HG03460 (cell line): Measurements from ENCODE around the gene FASLG.
"Not testable (repeated sequence)": the region's sequence is repeated elsewhere in the genome, so short reads cannot be mapped to it uniquely, and the experiment has no call there.

ENCODE experiments used
- ATAC-seq: cut with Tn5 transposase; IDR thresholded peaks from one replicate; pipeline ENCODE4 v1.9.1; 2021; ENCODE audit not compliant: unreplicated experiment

FASLG gene, protein sequence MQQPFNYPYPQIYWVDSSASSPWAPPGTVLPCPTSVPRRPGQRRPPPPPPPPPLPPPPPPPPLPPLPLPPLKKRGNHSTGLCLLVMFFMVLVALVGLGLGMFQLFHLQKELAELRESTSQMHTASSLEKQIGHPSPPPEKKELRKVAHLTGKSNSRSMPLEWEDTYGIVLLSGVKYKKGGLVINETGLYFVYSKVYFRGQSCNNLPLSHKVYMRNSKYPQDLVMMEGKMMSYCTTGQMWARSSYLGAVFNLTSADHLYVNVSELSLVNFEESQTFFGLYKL

DNA sequence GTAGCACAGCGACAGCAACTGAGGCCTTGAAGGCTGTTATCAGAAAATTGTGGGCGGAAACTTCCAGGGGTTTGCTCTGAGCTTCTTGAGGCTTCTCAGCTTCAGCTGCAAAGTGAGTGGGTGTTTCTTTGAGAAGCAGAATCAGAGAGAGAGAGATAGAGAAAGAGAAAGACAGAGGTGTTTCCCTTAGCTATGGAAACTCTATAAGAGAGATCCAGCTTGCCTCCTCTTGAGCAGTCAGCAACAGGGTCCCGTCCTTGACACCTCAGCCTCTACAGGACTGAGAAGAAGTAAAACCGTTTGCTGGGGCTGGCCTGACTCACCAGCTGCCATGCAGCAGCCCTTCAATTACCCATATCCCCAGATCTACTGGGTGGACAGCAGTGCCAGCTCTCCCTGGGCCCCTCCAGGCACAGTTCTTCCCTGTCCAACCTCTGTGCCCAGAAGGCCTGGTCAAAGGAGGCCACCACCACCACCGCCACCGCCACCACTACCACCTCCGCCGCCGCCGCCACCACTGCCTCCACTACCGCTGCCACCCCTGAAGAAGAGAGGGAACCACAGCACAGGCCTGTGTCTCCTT lies at the start of gene FASLG:
TSS of gene FASLG (plus strand) at position 233 of the 583 bp plus-strand sequence. CDS start at position 332, 99 bp downstream.
- ATAC-seq = no peak

DNA sequence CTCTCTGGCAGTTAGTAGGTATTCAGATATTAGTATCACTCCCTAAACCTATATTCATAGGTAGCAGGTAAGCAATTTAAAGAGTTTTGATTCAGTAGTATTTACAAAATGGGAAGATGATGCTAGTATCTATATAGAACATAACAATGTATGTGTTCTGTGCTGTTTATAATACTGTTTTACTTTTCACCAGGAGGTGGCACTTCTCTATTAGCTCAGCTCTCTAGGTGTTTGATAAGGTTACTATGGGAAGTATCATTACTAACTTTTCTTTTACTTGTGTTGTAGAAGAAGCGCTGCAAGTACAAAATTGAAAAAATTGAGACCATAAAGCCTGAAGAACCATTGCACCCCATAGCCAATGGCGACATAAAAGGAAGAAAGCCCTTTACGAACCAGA lies 49.4 kb upstream of the FASLG start:
- no peak for ATAC-seq

DNA sequence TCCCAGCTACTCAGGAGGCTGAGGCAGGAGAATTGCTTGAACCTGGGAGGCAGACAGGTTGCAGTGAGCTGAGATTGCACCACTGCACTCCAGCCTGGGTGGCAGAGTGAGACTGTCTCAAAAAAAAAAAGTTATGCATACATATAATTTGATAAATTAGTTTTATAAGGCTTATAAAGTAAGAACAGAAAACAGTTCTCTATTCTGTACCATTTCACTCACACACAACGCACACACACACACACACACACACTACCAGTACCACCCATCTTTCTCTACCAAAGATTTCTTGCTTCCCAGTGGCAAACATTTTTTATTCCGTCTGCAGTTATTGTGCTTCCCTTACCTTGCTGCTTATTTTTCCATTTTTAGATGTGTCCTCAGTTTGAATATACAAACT lies 46.4 kb upstream of the FASLG start:
- no peak for ATAC-seq

DNA sequence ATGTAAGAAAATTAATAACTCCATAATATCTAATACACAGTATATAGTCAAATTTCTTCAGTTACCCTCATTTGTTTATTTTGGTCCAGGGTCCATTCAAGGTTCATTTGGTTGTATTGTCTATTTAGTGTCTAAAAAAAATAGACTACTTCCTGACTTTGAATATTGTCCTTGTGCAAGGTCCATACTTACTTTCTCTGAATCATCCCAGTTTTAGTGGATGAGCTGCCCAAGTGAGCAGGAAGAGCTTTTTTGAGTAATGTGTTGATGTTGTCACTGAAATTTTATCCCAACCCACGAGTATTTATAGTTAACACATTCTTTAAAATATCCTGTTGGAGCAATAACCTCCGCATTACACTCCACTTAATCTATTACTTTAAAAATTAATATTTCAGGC lies 45.6 kb upstream of the FASLG start:
- ATAC-seq = no peak

DNA sequence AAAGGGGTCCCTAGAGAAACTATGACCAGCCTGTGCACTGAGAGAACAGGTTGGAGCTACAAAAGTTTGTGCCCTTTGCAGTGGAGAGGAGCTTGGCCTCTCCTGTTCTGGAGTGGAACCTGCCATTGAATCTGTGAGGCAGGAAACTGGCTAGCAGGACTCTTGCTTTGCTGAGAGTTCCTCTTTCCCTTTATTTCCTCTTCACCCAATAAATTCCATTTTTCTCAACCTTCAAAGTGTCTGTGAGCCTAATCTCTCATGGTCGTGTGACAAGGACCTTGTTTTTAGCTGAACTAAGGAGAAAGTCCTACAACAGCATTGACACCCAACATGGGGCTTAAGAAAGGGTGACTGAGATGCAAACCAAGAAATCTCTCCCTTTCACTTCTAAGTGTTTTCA lies 42.7 kb upstream of the FASLG start:
- no peak for ATAC-seq

DNA sequence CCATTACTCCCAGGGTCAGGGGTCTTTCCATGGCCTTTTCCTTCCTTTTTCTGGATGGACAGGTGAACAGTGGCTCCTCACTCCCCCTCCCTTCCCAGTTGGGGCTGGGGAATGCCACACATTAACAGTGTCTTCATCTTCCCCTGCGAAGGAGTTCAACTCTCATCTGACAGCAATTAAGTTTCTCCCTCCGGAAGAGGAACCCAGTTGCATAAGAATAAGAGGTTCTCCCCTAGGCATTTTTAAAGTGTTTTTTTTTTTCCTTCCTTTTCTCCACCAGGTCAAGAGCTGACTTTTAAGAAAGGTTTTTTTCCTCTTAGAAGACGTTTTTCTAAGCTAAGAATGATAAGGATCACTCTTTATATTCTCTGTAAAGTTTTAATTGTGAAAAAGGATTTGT lies 42.3 kb upstream of the FASLG start:
- ATAC-seq = no peak

DNA sequence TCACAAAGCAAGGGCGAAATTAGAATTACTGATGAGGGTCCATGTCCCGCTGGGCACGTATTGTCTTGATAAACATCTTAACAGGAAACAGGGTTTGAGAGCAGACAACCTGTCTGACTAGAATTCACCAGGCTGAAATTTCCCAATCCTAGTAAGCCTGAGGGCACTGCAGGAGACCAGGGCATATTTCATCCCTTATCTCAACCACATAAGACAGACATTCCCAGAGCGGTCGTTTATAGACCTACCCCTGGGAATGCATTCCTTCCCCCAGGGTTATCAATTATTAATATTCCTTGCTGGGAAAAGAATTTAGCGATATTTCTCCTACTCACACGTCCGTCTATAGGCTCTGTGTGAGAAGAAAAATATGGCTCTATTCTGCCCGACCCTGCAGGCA lies 38.3 kb upstream of the FASLG start:
- not testable (repeated sequence) for ATAC-seq

DNA sequence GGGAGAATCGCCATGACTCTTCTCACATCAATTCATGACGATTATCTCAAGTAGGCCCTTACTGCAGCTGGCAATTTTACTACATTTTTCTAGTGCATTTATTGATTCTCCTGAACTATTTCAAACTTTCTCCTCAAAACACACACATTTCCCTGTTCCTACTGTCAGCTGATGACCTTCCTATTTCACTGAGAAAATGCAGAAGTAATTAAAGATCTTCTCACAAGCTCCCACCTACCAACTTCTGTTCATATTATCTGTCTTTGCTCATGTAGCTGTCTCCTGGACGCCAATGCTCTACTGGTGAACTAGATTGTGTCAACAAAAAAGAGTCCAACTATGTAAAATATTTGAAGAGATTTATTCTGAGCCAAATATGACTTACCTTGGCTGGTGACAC lies 36.4 kb upstream of the FASLG start:
- ATAC-seq = no peak

DNA sequence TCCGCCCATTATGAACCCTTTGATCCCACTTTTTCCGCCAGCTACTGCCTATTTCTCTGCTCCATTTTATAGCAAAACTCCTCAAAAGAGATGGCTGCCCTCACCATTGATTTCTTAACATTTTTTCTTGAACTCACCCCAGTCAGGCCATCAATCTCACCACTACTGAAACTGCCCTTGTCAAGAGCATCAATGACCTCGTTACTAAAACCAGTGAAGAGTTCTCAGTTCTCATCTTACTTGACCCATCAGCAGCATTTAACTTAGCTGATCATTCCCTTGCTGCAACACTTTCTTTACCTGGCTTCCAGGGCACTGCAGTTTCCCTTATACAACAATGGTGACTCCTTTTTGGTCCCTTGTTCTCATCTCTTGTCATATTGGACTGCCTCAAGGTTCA lies 35.2 kb upstream of the FASLG start:
- ATAC-seq = no peak

DNA sequence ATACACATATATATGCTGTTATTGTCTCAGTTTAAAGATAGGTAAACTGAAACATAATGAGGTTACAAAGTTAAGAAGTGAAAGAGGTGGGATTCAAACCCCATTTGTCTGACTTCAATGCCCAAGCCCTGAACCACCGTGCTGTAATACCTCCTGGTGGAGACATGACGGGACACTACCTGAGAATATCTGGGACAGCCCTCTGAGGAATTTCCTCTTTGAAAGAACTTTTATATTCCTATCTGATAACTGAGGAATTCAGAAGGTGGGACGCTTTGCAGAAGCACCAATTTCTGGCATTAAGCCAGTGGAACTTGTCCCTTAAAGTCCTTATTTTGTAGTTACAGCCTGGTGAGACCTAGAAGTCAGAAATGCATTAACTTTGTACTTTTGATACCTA lies 32.1 kb upstream of the FASLG start:
- ATAC-seq = no peak

DNA sequence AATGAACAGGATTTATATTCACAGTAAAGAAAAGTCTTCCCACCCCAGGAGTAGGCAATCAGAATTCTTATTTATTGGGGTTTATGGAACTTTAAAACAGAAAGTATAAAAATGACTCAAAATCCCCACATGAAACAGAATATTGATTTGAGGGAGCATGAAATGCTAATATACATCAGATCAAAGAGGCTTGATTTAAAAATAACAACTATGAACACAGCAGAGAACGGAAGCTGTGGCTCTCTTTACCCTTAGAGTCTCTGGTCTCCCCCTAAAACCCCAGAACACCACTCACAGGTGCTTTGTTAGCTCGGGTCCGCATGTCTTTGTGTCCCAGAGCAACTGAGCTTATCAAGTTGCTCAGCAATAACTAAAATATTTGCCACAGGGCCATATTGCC lies 31.2 kb upstream of the FASLG start:
- ATAC-seq = no peak

DNA sequence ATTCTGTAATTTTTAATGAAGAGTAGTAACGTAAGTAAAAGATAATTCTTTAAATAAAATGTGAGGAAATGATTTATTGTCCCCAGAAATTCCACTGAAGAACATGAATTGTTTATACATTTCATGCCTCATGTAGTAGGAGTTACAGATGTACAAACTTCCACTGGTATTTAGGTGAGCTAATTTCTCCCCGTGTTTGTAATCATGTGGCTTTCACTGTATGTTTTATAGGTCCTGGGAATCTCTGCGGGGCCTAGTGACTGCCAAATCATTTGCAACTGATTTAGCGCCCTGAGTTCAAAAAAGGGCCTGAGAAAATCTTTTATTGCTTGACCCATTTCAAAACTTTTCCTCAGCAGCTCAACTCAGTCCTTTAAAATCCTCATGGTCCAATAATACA lies 30.5 kb upstream of the FASLG start:
- ATAC-seq = no peak

DNA sequence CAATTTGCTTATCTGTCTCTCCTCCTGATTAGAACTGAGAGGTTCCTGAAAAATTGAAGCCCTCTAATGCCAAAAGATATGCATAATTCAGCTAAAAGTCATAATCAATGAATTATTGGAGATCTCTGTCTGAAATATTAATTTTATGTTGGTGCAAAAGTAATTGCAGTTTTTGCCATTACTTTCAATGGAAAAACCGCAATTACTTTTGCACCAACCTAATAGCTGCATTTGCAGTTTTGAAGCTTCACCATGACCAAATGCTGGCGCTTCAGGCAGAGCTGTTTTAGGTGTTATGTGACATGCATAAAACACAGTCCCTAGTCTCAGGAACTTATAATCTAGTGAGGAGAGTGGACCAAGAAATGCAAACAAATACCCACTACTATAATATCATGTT lies 29.7 kb upstream of the FASLG start:
- ATAC-seq = no peak

DNA sequence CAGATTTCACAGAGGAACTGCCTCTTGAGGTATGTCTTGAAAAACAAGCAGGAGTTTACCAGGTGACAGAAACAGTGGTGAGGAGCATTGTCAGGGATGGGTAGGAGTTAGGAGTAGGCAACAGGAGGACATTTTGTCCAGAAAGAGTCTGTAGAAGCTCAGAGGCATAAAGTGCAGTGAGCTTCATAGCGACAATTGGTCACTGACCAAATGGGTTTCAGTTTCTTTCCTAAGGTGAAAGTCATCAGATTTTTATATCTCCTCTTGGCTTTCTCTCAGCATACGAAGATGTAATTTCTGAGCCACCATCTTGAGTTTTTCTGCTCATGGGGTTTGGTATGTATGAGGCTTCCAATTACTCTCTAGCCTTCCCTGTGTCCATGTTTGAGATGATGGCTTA lies 29.3 kb upstream of the FASLG start:
- no peak for ATAC-seq

DNA sequence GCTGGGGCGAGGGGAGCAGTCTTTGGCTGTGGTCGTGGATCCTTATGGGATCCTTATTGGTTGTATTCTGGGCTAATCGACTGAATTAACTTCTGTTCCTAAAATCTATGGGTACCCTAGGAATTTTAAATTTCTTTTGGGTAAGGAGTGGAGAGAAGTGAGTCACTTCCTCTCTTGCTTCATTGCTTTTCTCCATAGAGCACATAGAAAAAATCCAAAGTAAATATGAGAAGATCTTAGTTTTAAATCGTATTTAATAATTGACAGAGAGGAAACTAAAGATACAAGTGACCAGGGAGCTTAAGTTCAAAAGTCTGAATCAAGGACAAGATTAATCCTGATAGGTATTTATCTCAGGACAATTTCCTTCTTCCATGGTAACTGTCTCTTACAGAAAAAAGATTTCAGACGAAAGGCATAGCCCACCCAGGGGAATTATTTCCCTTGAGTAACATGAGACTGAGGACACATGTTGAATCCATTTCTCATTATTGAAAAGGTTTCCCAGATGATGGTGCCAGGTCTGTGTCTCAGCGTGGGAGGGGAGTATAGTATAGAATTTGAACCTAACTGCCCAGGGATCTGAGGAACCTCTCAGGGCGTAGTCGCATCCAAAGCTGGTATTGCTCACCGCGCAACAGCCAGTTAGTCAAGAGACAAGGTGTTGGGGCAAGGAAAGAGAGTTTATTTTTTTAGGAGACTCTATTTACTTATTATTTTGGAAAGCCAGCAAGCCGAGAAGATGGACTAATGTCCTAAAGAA lies 28.7 kb upstream of the FASLG start:
- ATAC-seq = no peak

DNA sequence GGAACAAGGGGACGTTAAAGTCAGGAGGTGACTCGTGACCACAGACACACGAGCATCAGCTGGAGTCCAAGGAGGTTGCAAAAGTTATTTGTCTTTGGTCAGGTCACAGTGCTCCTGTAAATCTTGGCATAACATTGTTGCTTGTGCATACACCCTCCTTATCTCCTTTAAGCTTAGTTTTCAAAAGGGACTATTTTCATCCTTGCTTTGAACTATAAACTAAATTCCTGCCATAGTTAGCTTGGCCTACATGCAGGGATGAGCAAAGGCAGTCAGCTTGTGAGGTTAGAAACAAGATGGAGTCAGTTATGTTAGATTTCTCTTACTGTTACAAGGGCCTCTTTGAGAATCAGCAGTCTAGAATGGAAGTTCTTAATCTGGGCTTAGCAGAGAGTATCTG lies 28.0 kb upstream of the FASLG start:
- ATAC-seq = no peak

DNA sequence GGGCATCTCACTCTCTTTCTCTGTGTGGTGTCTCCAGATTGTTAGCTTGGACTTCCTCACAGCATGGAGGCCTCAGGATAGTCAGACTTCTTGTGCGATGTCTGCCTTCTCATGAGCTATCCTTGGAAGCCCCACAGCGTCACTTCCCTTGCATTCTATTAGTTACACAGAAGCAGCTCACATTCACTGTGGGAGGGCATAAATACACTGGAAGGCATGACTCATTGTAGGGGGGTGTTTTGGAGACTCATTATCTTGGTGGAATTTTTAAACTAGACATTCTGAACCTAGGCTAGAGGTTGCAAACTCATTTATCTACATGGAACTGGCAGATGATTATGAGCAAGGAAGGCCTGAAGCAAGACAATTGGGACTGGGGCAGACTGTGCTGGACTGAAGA lies 21.4 kb upstream of the FASLG start:
- no peak for ATAC-seq

DNA sequence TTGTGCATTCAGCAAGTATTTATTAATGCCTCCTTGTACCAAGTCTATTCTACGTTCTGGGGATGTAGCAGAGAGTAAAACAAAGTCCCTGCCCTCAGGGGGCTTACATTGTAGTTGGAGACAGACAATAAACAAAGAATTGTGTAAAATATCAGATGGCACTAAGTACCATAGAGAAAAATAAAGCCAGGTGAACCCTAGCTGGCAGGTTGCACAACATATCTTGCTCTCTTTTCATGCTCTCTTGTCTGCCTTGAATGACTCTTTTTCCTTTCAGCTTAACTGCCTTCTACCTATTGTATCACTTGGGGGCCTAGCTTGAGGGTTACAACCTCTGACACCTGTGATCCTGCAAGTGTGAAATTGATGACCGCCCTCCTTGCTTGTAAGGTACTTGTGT lies 20.7 kb upstream of the FASLG start:
- no peak for ATAC-seq

DNA sequence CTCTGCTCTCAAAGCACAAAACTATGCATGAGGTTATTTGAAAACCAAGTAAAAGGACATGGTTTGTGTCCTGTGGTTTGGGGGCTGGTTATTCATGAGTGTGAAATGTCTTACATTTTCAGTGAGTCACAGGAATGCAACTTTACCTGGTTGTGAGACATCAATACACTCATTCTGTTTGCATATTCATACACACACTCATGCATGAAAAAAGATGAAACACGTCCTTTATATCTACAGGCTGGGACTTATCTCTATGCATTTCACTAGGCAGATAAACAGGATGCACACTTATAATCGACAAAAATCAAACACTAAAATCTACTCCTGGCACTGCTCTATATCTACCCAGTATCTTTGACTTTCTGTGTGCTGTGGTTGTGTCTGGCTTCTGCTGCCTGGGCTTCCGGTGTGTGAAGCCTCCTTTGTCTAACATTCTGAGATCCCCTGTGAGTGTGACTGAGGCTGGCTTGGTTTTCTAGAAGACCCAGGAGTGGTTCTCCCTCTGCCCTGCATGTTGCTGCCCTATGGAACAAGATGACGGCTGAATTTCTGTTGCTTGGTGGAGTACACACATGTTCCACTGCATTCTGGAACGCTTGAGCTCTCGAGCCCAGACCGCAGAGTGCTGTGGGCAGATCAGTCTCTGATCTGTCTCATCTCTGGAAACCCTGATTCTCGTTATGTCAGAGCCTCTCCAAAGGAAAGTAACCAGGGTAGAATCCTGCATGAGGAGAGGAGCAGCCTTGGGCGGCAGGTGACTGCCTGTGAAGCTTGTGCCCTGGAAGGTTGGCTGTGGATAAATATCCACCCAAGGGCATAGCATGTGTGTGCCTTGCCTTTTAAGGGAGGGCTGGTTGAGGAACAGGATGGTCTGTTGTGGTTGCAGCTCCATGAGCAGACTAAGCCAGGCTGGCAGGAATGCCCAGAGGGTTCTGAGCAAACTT lies 19.7 kb upstream of the FASLG start:
- ATAC-seq = no peak

DNA sequence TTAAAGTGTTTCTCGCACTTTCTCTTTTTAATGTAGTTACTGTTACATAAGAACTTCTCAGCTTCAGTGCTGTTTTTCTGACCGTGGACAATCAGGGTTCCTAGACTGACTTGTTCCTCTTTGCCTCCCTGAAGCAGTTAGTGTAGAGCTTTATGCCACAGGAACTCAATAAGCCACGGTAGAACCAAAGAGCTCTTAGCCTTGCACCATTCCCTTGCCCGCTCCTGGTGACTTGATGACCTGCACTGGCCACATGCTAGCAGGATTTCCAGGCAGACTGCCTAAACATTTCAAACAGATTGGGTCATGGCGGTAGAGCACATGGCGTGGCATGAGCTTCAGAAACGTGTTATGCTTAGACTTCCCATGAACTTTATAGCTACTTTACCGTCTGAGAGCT lies 18.8 kb upstream of the FASLG start:
- no peak for ATAC-seq

DNA sequence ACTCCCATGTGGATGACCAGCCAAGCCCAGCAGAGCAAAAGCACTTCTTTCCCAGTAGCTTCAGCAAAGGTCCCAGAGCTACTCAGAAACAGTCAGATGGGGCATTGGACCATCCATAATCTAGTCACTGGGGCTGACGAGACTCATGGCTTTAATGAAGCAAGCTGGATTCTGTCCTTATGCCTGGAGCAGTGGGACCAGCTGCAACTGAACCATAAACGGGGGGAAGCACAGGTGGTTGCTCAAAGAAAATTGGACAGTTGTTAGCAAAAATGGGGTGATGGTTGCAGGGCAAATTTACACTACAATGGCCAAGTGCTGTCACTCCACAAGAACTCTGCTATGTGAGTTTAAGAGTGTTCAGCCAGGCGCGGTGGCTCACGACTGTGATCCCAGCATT lies 17.4 kb upstream of the FASLG start:
- ATAC-seq = no peak
